VCaP (cell line): ENCODE data around the gene LANCL2.

Experiments used
- H3K27ac ChIP-seq: fragments of 450-650 bp; 2 replicates; pipeline ENCODE4 v1.5.1; 2017
- TF ChIP-seq, protein P1 (sequence below): fragments of 450-650 bp; conservative IDR thresholded peaks from 2 replicates; pipeline ENCODE4 v1.5.1; 2017; ENCODE audit warnings: mild to moderate bottlenecking, moderate library complexity

The LANCL2 gene

GRCh38 chr7:55440040-55440690 is 75.0 kb downstream of the LANCL2 start:
- TF ChIP-seq, protein P1, sequence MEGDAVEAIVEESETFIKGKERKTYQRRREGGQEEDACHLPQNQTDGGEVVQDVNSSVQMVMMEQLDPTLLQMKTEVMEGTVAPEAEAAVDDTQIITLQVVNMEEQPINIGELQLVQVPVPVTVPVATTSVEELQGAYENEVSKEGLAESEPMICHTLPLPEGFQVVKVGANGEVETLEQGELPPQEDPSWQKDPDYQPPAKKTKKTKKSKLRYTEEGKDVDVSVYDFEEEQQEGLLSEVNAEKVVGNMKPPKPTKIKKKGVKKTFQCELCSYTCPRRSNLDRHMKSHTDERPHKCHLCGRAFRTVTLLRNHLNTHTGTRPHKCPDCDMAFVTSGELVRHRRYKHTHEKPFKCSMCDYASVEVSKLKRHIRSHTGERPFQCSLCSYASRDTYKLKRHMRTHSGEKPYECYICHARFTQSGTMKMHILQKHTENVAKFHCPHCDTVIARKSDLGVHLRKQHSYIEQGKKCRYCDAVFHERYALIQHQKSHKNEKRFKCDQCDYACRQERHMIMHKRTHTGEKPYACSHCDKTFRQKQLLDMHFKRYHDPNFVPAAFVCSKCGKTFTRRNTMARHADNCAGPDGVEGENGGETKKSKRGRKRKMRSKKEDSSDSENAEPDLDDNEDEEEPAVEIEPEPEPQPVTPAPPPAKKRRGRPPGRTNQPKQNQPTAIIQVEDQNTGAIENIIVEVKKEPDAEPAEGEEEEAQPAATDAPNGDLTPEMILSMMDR: no peak
- H3K27ac ChIP-seq: peak overlapping the region; percentile 49; the same call in 1 of the 2 replicates

DNA sequence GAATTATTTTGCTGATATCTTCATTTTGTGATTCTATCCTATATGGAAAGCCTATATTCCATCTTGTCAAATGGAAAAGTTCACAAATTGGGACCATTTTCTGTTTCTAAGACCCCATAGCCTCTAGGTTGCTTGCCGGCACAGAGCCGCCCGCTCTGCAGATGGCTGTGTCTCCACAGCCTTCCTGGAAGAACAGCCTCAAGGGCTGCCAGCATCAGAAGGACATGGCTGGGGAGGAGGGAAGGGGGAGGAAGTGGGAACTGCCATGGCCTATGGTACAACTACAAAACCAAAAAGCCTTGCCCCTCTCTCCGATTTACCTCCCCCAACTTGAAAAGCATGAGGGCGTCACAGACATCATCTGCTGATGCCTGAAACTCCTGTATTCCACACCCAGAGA is 75.9 kb downstream of the LANCL2 start:
- TF ChIP-seq, protein P1: no peak
- no peak overlapping the region for H3K27ac ChIP-seq

GRCh38 chr7:55441774-55442522 is 76.8 kb downstream of the LANCL2 start:
- H3K27ac ChIP-seq: no peak overlapping the region
- TF ChIP-seq, protein P1: no peak

GRCh38 chr7:55444786-55445185 is 79.6 kb downstream of the LANCL2 start:
- TF ChIP-seq, protein P1: no peak
- peak overlapping the region; percentile 80 for H3K27ac ChIP-seq

DNA sequence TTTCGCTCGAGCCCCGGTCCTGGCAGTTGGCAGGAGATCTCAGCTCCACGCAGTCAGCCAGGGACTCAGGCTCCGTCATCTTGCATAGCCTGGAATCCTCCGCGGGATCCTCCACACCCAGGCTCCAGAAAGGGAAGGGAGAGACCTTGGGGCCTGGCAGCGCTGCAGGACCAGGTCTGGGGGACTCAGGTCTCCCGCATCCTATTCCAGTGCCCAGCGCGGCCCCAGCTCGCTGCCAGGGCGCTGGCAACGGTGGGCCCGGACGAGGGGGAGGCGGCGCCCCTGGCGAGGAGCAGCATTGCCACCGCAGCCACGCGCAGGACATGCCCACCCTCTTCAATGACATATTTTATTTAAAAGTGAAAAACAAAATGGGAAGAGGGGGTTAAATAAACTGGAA is 83.4 kb downstream of the LANCL2 start:
- no peak overlapping the region for H3K27ac ChIP-seq
- TF ChIP-seq, protein P1: no peak

GRCh38 chr7:55449205-55449991 is 84.3 kb downstream of the LANCL2 start:
- TF ChIP-seq, protein P1: no peak
- H3K27ac ChIP-seq: no peak overlapping the region

DNA sequence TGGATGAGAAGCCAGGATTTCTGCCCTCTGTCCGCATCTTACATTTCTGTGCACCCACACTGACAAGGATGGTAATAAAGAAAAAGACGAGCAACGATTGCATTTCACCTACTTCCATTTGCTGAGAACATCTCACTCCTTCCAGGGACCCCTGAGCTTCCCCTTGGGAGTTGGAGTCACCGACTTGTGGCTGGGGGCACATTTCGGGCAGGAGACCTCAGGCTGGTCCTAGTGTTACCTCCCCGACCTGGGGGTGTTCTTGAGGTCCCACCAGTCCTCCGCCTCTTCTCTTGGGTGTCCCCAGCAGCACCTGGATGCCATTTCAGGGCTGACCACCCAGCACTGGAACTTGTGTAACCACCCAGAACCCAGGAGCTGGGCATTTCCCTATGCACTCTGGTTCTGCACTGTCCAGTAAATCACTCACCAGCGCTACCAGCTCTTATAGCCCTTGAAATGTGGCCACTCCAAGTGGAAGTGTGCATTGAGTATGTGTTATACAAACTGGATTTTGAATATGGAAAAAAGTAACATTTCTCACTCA is 84.9 kb downstream of the LANCL2 start:
- H3K27ac ChIP-seq: no peak overlapping the region
- TF ChIP-seq, protein P1: no peak
